HG02943 (cell line): Measurements from ENCODE around the gene SFTA2.
"Not testable (repeated sequence)": the region's sequence is repeated elsewhere in the genome, so short reads cannot be mapped to it uniquely, and the experiment has no call there.

ENCODE experiments used
- ATAC-seq: cut with Tn5 transposase; IDR thresholded peaks from one replicate; pipeline ENCODE4 v1.9.1; 2021; ENCODE audit warnings: mild to moderate bottlenecking, low read depth, moderate library complexity; ENCODE audit not compliant: unreplicated experiment

The SFTA2 gene

DNA sequence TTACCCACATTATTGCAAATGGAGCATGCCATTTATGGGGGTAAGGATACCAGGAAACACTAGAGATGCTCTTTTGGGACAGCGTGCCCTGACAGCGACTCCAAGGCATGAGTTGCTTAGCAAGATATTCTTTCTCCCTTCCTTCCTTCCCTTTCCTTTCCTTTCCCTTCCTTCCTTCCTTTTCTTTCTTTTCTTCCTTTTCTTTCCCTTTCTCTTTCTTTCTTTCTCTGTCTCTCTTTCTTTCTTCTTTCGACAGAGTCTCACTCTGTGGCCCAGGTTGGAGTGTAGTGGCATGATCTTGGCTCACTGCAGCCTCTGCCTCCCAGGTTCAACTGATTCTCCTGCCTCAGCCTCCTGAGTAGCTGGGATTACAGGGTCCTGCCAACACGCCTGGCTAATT, 12.1 kb upstream of the SFTA2 start:
- ATAC-seq: no peak

DNA sequence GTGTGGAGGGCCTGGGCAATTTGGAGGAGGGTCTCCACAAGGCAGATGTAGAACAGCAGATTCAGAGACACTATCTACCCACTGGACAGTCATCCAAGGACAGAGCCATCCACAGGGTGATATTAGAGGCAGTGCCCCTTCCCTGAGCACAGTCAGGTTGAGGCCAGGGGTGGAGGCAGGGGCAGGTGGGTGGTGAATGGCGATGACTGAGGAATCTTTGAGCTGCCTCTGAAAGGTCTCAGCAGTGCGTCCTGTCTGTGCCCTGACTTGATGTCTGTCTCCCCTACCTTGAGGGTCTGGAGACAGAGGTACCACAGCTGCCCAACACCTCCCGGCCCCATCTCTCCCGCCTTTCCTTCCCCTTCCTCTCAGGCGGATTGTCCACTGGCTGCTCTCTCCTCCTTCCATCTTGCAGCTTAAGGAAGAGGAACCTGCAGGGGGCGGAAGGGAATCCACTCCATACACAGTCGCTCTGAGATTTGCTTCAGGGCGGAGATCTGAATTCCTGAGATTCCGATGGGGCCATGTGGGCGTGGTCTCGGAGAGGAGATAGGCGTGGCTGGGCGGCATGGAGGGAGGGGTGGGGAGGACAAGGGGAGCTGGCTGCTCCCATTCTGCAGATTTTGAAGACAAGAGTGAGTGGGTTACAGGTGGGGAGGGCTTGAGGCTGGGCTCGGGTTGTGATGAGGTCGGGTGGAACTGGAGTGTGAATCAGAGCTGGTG, 10.5 kb upstream of the SFTA2 start:
- no peak for ATAC-seq

GRCh38 chr6:30940361-30940986, 8.5 kb upstream of the SFTA2 start, which contains the start of gene MUCL3:
MUCL3 (plus strand) TSS chr6:30940973; CDS start chr6:30941000, 27 bp downstream.
- no peak for ATAC-seq

GRCh38 chr6:30939473-30939872, 7.5 kb upstream of the SFTA2 start:
- no peak for ATAC-seq

DNA sequence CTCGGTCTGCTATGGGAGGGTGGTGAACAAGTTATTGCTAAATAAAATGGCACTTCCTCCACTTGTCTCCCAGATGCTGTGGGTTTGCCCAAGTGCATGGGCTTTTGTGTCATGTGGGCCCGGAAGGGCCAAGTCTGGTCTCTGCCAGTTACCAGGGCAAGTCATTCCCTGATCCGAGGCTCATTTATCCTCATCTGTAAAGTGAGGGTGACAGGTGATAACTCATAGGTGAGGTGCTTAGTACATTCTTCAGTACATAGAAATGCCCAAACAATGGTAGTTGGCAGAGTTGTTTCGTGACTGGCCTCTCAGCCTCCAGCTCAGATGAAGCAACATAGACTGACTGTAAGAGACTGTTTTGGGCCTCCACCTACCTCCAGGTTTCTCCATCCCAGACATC, 6.8 kb upstream of the SFTA2 start:
- no peak for ATAC-seq

DNA sequence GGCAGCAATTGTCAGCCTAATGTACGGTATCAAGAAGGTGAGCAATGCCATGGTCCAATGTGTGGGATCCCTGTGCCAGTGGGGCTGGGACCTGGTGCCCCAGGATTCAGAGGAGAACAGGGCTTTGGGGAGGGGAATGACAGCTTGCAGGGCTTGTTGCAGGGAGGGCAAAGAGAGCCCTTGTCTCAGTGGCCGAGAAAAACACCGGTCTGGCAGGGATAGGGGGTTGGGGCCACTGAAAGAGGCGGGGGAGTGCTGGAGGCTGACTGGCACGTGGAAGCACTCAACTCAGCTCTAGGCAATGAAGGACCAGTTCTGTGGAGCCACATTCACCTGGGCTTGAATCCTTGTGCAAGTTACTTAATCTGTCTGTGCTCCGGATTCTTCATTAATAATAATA, 5.3 kb upstream of the SFTA2 start:
- ATAC-seq: no peak

- ATAC-seq: no peak
Measured at GRCh38 chr6:30935018-30935417, 3.0 kb upstream of the SFTA2 start.

DNA sequence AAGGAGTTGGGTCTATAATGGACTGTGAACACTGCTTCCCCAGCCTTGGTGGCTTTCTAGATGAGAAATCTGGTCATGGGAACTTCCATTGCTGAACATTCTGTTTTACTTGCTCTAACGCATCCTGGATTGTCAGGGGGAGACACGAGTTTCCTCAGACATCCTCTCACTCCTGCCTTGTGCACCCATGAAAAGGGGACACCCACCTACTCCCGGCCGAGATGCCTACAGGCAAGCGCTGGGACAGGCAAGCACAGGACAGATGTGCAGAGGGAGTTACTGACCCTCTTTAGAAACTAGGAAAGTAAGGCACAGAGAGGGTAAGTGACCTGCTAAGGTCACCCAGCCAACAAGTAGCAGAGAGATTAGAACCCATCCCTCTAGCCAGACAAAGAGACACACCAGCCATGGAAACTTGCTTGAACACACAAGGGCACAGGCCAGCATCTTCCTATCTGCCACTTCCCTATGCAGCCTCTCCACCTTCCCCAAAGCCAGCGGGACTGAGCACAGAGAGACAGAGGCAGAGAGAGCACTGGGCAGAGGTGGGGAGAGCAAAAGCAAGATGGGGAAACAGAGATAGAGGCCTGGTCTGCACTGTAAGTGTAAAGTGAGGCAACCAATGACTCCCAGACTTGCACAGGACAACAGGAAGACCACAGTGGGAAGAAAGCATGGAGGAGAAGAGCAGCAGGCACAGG, 845 bp upstream of the SFTA2 start:
- no peak for ATAC-seq

GRCh38 chr6:30931272-30931671, 698 bp downstream of the SFTA2 start:
- no peak for ATAC-seq

DNA sequence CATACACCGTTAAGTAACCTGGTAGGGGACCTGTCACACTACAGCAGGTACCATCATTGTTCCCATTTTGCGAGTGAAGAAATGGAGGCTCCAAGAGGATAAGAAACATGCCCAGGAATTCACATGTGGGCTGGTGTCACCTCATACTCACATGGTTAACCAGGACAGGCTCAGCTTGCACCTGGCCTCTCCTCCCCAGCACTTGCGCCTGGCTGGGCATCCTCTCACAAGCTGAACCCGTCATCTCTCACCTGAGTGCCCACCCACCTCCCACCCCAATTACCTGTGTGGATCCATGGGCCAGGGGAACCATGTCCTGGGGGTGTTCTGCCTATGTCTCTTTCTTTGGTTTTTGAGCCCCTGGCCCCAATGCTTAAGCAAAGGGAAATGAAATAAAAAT, 1.5 kb downstream of the SFTA2 start:
- no peak for ATAC-seq

DNA sequence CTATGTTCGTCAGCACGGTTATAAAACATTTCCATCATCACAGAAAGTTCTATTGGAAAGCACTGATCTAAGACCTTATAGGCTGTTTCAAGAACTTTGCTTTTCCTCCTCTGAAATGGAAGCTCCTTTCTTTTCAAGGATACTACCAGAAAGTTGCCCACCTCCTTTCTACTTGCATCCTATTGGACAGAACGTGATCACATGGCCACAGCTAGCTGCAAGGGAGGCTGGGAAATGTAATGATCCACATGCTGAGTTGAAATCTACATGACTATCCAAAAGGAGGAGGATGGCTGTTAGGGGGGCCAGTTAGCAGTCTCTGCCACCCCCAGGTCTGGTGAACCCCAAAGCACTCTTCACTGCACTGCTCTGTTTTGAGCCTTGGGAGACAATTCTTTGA, 3.3 kb downstream of the SFTA2 start:
- no peak for ATAC-seq

GRCh38 chr6:30927080-30927479, 4.9 kb downstream of the SFTA2 start:
- not testable (repeated sequence) for ATAC-seq

DNA sequence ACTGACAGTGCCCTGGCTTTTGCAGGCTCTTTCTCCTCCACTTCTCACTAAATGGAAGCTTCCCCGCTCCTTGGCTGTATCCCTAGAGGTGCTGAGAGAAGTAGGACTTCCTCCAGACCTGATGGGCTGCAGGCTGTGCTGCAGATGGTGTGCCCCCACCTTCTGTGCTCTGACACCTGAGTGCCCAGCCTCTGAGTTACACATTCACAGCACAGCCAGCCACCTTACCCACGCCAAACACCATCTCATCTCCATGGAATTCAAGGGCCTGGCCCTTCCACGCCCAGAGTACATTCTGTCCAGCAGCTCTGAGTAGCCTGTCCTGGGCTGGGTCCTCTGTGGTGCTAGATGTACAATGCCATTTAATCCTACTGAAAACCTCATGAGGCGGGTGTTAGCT, 5.3 kb downstream of the SFTA2 start:
- ATAC-seq: no peak

- not testable (repeated sequence) for ATAC-seq
Measured at GRCh38 chr6:30924040-30924627, 7.8 kb downstream of the SFTA2 start.

GRCh38 chr6:30922447-30922852, 9.5 kb downstream of the SFTA2 start:
- ATAC-seq: no peak

DNA sequence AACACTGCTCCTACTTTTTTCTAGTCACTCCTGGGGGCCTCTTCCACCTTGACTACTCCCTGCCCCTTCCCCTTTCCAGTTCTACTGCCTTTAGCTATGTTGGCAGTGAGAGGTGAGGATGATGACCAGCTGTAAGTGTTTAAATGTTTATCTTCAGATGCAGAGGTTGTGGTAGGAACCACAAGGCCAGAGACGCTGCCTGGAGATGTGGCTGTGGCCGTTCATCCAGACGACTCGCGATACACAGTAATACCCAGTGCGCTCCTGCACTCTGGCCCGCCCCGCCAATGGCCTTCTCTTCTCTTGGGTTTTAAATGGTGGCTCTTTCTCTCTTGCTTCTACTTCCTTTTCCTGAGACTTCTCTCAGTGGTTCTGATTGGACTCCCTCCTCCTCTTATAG, 13.3 kb downstream of the SFTA2 start:
- ATAC-seq: no peak

DNA sequence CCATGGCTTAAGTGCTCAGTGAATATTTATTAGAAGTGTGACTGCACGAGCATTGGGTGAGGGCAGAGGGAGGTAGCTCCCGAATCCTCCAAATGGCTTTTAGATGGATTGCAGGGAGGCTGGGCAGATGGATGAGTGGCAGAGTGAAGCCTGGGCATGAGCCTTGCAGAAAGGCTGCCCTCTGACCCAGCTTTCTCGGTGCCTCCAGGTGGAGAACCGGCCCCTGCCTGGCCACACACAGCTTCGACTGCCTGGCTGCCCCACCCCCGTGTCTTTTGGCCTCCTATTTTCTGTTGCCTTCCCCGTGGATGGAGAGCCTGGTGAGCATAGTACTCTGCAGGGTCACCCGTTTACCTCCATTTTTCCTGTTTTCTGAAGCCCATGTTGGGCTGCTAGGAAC, 14.5 kb downstream of the SFTA2 start:
- no peak for ATAC-seq

- ATAC-seq: no peak
Measured at GRCh38 chr6:30917041-30917440, 14.9 kb downstream of the SFTA2 start.

DNA sequence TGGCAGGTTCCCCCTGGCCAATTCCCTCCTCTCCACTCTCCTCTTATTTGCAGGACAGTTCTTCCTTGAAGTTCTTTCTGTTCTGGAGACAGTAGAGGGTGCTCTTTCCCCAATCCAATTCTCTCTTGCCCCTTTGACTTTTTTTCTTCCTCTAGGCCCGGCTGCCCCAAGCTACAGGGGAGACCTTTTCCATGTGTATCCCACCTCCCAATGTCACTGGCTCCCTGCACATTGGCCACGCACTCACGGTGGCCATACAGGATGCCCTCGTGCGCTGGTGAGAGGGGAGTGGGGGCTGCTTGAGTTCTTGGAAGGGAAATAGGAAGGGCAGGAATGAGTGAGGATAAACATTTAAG, 16.4 kb downstream of the SFTA2 start:
- ATAC-seq: no peak

DNA sequence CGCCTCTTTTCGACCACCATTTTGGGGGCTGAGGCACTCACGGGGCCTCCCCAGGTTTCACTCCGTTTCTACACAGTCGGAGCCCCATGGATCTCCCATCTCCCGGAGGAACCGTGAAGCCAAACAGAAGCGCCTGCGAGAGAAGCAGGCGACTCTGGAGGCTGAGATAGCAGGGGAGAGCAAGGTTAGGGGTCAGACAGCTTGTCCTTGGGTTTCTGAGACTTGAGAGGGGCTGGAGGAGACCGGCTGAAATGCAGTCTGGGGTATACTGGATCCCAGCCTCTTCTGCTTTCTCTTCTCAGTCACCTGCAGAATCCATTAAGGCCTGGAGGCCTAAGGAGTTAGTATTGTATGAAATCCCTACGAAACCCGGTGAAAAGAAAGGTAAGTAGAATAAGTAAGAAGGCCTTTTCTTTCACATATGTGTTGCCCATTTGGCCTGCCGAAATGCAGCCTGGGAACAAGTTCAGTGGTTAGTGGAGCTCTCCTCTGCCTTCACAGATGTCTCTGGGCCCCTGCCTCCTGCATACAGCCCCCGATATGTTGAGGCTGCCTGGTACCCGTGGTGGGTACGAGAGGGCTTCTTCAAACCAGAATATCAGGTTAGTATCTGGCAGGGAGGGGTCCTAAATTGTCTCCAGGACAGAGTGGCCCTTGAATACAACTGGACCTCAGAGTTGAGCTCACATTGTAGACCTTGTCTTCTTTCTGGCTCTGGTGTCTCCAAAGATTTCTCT, 16.9 kb downstream of the SFTA2 start:
- ATAC-seq: no peak
